Measurements from ENCODE around the gene LRBA. TPM values are rescaled to one million over a fixed set of nuclear protein-coding genes. Genes with fewer than 3 reads are reported as not detected.

The LRBA gene
- total RNA-seq, 1 experiment from 2014 or later = 12.5 TPM

- DNase-seq (ENCODE audit: low read depth) = no peak
Observed at GRCh38 chr4:150216726-150217125, 798.4 kb downstream of the LRBA start.

DNA sequence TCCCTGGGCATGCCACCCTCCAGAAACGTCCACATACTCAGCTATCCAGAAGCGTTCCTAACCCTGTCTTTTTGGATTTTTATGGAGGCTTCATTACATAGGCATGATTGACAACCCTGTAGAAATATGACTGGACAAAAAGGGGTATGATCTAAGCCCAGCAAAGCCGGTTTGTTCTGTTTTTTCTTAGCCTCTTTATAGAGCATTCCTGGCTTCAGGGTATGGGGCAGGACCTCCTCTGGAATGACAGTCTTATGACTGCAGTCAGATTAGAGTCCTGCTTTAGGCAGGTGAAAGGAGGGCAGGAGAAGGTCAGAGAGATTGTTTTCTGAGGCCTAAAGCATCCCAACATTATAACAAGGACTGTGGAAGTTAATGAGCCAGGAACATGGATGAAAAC is 799.5 kb downstream of the LRBA start:
- no peak for DNase-seq (ENCODE audit: low read depth)

Other genes starting within 250 kb of the LRBA start
- gene RPS3A, start 84.3 kb upstream of the LRBA start, total RNA-seq (2014; rRNA removed; shearing (Covaris generic)) = 2,757 and 2,788 TPM in 2 replicates